IMR-90 (cell line): Measurements from ENCODE around the gene UST. TPM values are rescaled to one million over a fixed set of nuclear protein-coding genes. Genes with fewer than 3 reads are reported as not detected.

ENCODE experiments used
- ATAC-seq: fragments of 200-7000 bp; cut with Tn5 transposase; 2 replicates; pipeline ENCODE4 v1.9.1; 2020; ENCODE audit warnings: low read depth, mild to moderate bottlenecking, moderate library complexity
- BruUV-seq: library from RNA; stranded (reverse); fragments of 400-500 nt; replicated peaks from 2 replicates; lab custom pipeline; 2021; lab: Mats Ljungman, UMichigan
- CTCF ChIA-PET: fragments of 300-600 bp; formaldehyde crosslinking; extraction: SDS; loops from one replicate; lab custom pipeline; 2021; ENCODE audit warnings: antibody characterized with exemption; lab: Yijun Ruan, JAX
- POLR2A ChIA-PET: fragments of 300-600 bp; sonication (Branson Sonifier 250); formaldehyde crosslinking; loops from one replicate; lab custom pipeline; 2022; ENCODE audit warnings: antibody characterized with exemption; ENCODE audit not compliant: unreplicated experiment; lab: Charles Lee
- DNase-seq: peaks from one replicate; pipeline ENCODE4 v3.0.0; 2013
- H2AFZ ChIP-seq: replicated peaks from 2 replicates; pipeline ENCODE3; 2013; ENCODE audit warnings: low read length, mild to moderate bottlenecking; ENCODE audit not compliant: poor library complexity
- H2AK5ac ChIP-seq: 2 replicates; pipeline ENCODE4 v1.6.1; 2013; ENCODE audit warnings: low read depth, low read length, inconsistent platforms
- H2AK9ac ChIP-seq: replicated peaks from 2 replicates; pipeline ENCODE3; 2013; ENCODE audit warnings: mild to moderate bottlenecking, low read depth, low read length, moderate library complexity; ENCODE audit not compliant: poor library complexity
- H2BK120ac ChIP-seq: 2 replicates; pipeline ENCODE4 v1.6.1; 2013; ENCODE audit warnings: low read depth, low read length, inconsistent platforms
- H2BK15ac ChIP-seq: 3 replicates; pipeline ENCODE4 v1.6.1; 2013; ENCODE audit warnings: low read depth, low read length, inconsistent platforms
- H2BK20ac ChIP-seq: 2 replicates; pipeline ENCODE4 v1.6.1; 2013; ENCODE audit warnings: low read depth, mild to moderate bottlenecking, inconsistent platforms, low read length, moderate library complexity
- H2BK5ac ChIP-seq: 2 replicates; pipeline ENCODE4 v1.6.1; 2013; ENCODE audit warnings: mild to moderate bottlenecking, low read depth, low read length, inconsistent platforms; ENCODE audit not compliant: poor library complexity, severe bottlenecking
- H3K14ac ChIP-seq: replicated peaks from 2 replicates; pipeline ENCODE4 v1.6.1; 2013; ENCODE audit warnings: low read depth, low read length, inconsistent platforms
- H3K18ac ChIP-seq: 2 replicates; pipeline ENCODE4 v1.6.1; 2013; ENCODE audit warnings: low read depth, low read length, control low read depth
- H3K23ac ChIP-seq: 2 replicates; pipeline ENCODE4 v1.6.1; 2013; ENCODE audit warnings: low read depth, low read length, inconsistent platforms
- H3K27ac ChIP-seq: 2 replicates; pipeline ENCODE4 v1.5.1; 2013; ENCODE audit warnings: mild to moderate bottlenecking, control low read depth, low read length; ENCODE audit not compliant: insufficient read depth
- H3K27me3 ChIP-seq: 2 replicates; pipeline ENCODE4 v1.6.1; 2013; ENCODE audit warnings: low read length; ENCODE audit not compliant: control insufficient read depth, insufficient read depth
- H3K36me3 ChIP-seq: 2 replicates; pipeline ENCODE4 v1.6.1; 2013; ENCODE audit warnings: low read length, mixed read lengths; ENCODE audit not compliant: control insufficient read depth, insufficient read depth
- H3K4ac ChIP-seq: 2 replicates; pipeline ENCODE4 v1.6.1; 2013; ENCODE audit warnings: low read depth, low read length, inconsistent platforms
- H3K4me1 ChIP-seq: 2 replicates; pipeline ENCODE4 v1.6.1; 2013; ENCODE audit warnings: low read length, mixed read lengths; ENCODE audit not compliant: control insufficient read depth, insufficient read depth
- H3K4me2 ChIP-seq: 2 replicates; pipeline ENCODE4 v1.6.1; 2013; ENCODE audit warnings: low read depth, mild to moderate bottlenecking, control low read depth, low read length, moderate library complexity
- H3K4me3 ChIP-seq: 2 replicates; pipeline ENCODE4 v1.5.1; 2013; ENCODE audit warnings: low read depth, mild to moderate bottlenecking, control low read depth, low read length, moderate library complexity; ENCODE audit not compliant: insufficient read depth
- H3K56ac ChIP-seq: 2 replicates; pipeline ENCODE4 v1.6.1; 2013; ENCODE audit warnings: low read length, inconsistent platforms; ENCODE audit not compliant: insufficient read depth; ENCODE audit errors: extremely low read depth
- H3K79me1 ChIP-seq, 2 experiments: 2 replicates each; pipeline ENCODE4 v1.6.1; 2013; ENCODE audit warnings: low read length in 2 of 2, inconsistent platforms in 1 of 2, low read depth in 1 of 2
- H3K9ac ChIP-seq: 2 replicates; pipeline ENCODE4 v1.6.1; 2013; ENCODE audit warnings: low read depth, low read length, control low read depth
- H3K9me1 ChIP-seq: 2 replicates; pipeline ENCODE4 v1.6.1; 2013; ENCODE audit warnings: low read length, inconsistent platforms; ENCODE audit not compliant: insufficient read depth
- H3K9me3 ChIP-seq: 2 replicates; pipeline ENCODE4 v1.6.1; 2013; ENCODE audit warnings: low read length; ENCODE audit not compliant: control insufficient read depth, insufficient read depth
- H4K20me1 ChIP-seq: 2 replicates; pipeline ENCODE4 v1.6.1; 2013; ENCODE audit warnings: low read length, inconsistent platforms; ENCODE audit not compliant: insufficient read depth
- H4K5ac ChIP-seq: 2 replicates; pipeline ENCODE4 v1.6.1; 2013; ENCODE audit warnings: mild to moderate bottlenecking, low read depth, low read length, control low read depth
- H4K8ac ChIP-seq, 2 experiments: 2 replicates each; pipeline ENCODE4 v1.6.1; 2013; ENCODE audit warnings: low read depth in 2 of 2, low read length in 2 of 2, control low read depth in 1 of 2, inconsistent platforms in 1 of 2
- H4K91ac ChIP-seq: 2 replicates; pipeline ENCODE4 v1.6.1; 2013; ENCODE audit warnings: low read depth, low read length, inconsistent platforms; ENCODE audit not compliant: insufficient read depth
- BHLHE40 ChIP-seq: fragments of 150-350 bp; IDR thresholded peaks from 2 replicates; pipeline ENCODE4 v1.6.1; 2016; ENCODE audit warnings: mild to moderate bottlenecking, low read depth, low read length
- CEBPB ChIP-seq: IDR thresholded peaks from 2 replicates; pipeline ENCODE4 v1.6.1; 2012; ENCODE audit warnings: low read depth, low read length, improper control_type of control experiment
- CHD1 ChIP-seq: IDR thresholded peaks from 2 replicates; pipeline ENCODE4 v1.6.1; 2012; ENCODE audit warnings: low read depth, low read length, improper control_type of control experiment
- CTCF ChIP-seq: conservative IDR thresholded peaks from 2 replicates; pipeline ENCODE4 v1.5.1; 2012; ENCODE audit warnings: mild to moderate bottlenecking, low read depth, low read length, improper control_type of control experiment
- FOS ChIP-seq: fragments of 150-350 bp; IDR thresholded peaks from 2 replicates; pipeline ENCODE4 v1.6.1; 2016; ENCODE audit warnings: low read depth, low read length
- MAFK ChIP-seq: IDR thresholded peaks from 2 replicates; pipeline ENCODE4 v1.6.1; 2012; ENCODE audit warnings: low read depth, low read length, improper control_type of control experiment
- MAZ ChIP-seq: IDR thresholded peaks from 2 replicates; pipeline ENCODE4 v1.6.1; 2012; ENCODE audit warnings: low read depth, mild to moderate bottlenecking, low read length, improper control_type of control experiment, moderate library complexity, borderline replicate concordance
- MXI1 ChIP-seq: IDR thresholded peaks from 2 replicates; pipeline ENCODE4 v1.6.1; 2012; ENCODE audit warnings: low read depth, mild to moderate bottlenecking, low read length, moderate library complexity, borderline replicate concordance
- NFE2L2 ChIP-seq: fragments of 150-350 bp; IDR thresholded peaks from 2 replicates; pipeline ENCODE4 v1.6.1; 2016; ENCODE audit warnings: low read depth, mild to moderate bottlenecking, low read length
- POLR2A ChIP-seq: IDR thresholded peaks from 2 replicates; pipeline ENCODE4 v1.6.1; 2012; ENCODE audit warnings: mild to moderate bottlenecking, low read depth, low read length
- RAD21 ChIP-seq: IDR thresholded peaks from 2 replicates; pipeline ENCODE4 v1.6.1; 2012; ENCODE audit warnings: low read length, improper control_type of control experiment
- RCOR1 ChIP-seq: IDR thresholded peaks from 2 replicates; pipeline ENCODE4 v1.6.1; 2012; ENCODE audit warnings: mild to moderate bottlenecking, low read length, improper control_type of control experiment; ENCODE audit not compliant: insufficient replicate concordance
- RFX5 ChIP-seq: IDR thresholded peaks from 2 replicates; pipeline ENCODE4 v1.8.0; 2012; ENCODE audit warnings: low read depth, mild to moderate bottlenecking, low read length, moderate library complexity
- SMC3 ChIP-seq: fragments of 150-350 bp; IDR thresholded peaks from 2 replicates; pipeline ENCODE4 v1.6.1; 2016; ENCODE audit warnings: low read depth, mild to moderate bottlenecking, antibody characterized with exemption, low read length, moderate library complexity
- USF2 ChIP-seq: fragments of 150-350 bp; IDR thresholded peaks from 2 replicates; pipeline ENCODE4 v1.6.1; 2017; ENCODE audit warnings: mild to moderate bottlenecking, antibody characterized with exemption, low read length, low read depth
- WGBS, 2 experiments: methylation state at CpG; one replicate each; pipeline versions ENCODE4 v1.1.5 to v1.1.7; 2013; ENCODE audit warnings: missing lambda C conversion rate in 2 of 2; ENCODE audit not compliant: insufficient read length in 1 of 2; ENCODE audit errors: extremely low coverage in 2 of 2; 5-methylcytosine and 5-hydroxymethylcytosine counted together
- dilution Hi-C: fragments of 300-500 bp; cut with HindIII; formaldehyde crosslinking; loops from one replicate; pipeline ENCODE4 v1.14.3; 2018; ENCODE audit warnings: low sequenced_read_pairs; ENCODE audit not compliant: unreplicated experiment
- in situ Hi-C: fragments of 300-500 bp; cut with MboI; formaldehyde crosslinking; loops from 3 replicates; pipeline ENCODE4 v1.14.3; 2019; ENCODE audit warnings: low sequenced_read_pairs, inconsistent platforms, mixed read lengths
- intact Hi-C: fragments of 100-400 bp; cut with micrococcal nuclease; formaldehyde crosslinking; loops from 2 replicates; pipeline ENCODE4 v1.10.0; 2022
- polyA plus RNA-seq, 3 experiments: library from polyadenylated mRNA; depleted of rRNA; stranded (reverse); fragments of >200 nt; gene quantifications; 2 replicates each; pipeline ENCODE4 v1.2.3, GENCODE V29; 2012; ENCODE audit warnings: low replicate concordance in 1 of 3
- total RNA-seq: library from RNA; depleted of rRNA; stranded (reverse); fragments of >200 nt; gene quantifications from 2 replicates; pipeline ENCODE4 v1.2.3, GENCODE V29; 2012
- TF ChIP-seq, protein P1 (sequence below): fragments of 150-350 bp; IDR thresholded peaks from 2 replicates; pipeline ENCODE4 v1.6.1; 2016; ENCODE audit warnings: low read depth, mild to moderate bottlenecking, low read length, moderate library complexity, borderline replicate concordance

UST gene
- total and polyA plus RNA-seq, 2 of the 4 experiments (the other 2 are of a cell fraction) = 7.7 to 13.8 TPM

DNA sequence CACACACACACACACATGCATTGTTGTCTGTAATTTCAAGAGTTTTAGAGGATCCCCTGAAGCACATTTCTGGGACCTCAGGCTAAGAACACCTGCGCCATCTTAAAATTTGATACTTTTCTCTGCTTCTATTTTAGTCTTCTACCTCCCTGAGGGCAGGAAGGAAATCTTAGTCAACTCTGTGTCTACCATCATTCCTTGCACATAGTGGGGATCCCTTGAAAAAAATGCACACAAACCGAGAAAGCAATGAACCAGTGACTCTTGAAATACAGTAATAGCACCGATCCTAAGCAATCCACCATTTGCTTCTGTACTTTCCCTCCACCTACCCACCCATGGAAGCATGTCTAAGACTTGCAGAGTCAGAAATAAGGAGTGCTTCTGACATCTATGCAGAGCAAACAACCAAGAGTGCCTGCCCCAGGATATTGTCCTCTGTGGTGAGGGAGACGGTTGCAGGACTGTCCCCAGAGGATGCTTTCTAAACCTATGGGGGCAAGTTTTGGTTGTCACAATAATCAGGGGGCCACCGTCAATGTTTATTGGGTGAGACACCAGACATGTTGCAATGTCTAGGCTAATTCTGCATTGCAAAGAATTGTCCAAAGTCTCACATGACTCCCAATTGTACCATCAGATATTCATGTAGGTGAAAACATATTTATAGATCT, 362.7 kb downstream of the UST start:
- in situ Hi-C loops = no loop called here
- H3K23ac ChIP-seq = no peak overlapping the region
- no TSS peak for BruUV-seq
- H4K5ac ChIP-seq = no peak overlapping the region
- no peak overlapping the region for H3K4me2 ChIP-seq
- H2BK15ac ChIP-seq = no peak overlapping the region
- no peak overlapping the region for H3K4ac ChIP-seq
- no CpG with 5 or more reads among the region's 5 CpGs for whole genome bisulfite sequencing, 2 experiments
- ChIA-PET CTCF (no interaction called here), POLR2A (no interaction called here)
- no peaks in the 10 kb centered on the region for H3K9me1 ChIP-seq
- H2BK5ac ChIP-seq = no peak overlapping the region
- H3K18ac ChIP-seq = no peak overlapping the region
- no peak overlapping the region for H4K8ac ChIP-seq
- TF ChIP-seq, protein P1, sequence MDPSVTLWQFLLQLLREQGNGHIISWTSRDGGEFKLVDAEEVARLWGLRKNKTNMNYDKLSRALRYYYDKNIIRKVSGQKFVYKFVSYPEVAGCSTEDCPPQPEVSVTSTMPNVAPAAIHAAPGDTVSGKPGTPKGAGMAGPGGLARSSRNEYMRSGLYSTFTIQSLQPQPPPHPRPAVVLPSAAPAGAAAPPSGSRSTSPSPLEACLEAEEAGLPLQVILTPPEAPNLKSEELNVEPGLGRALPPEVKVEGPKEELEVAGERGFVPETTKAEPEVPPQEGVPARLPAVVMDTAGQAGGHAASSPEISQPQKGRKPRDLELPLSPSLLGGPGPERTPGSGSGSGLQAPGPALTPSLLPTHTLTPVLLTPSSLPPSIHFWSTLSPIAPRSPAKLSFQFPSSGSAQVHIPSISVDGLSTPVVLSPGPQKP = no peak
- TF ChIP-seq SMC3 = no peak
- no peak for TF ChIP-seq USF2
- no peak for TF ChIP-seq RCOR1
- no peak for TF ChIP-seq BHLHE40
- no peak for TF ChIP-seq NFE2L2
- TF ChIP-seq RAD21 = no peak
- TF ChIP-seq CHD1 = no peak
- no peak for TF ChIP-seq MXI1
- no peak for TF ChIP-seq CEBPB
- no peak for TF ChIP-seq FOS
- TF ChIP-seq MAFK = no peak
- no peak for TF ChIP-seq POLR2A
- TF ChIP-seq CTCF = no peak
- TF ChIP-seq MAZ = no peak
- no peak for TF ChIP-seq RFX5
- H4K20me1 ChIP-seq = no peaks in the 10 kb centered on the region
- DNase-seq = no peak
- no peak overlapping the region for H2AFZ ChIP-seq
- no peak overlapping the region for H3K14ac ChIP-seq
- ATAC-seq = no peak
- peaks cover 5% of the 10 kb centered on the region for H3K9me3 ChIP-seq
- H2AK5ac ChIP-seq = no peak overlapping the region
- no peak overlapping the region for H2BK120ac ChIP-seq
- H3K79me1 ChIP-seq = no peaks in the 10 kb centered on the region
- no peak overlapping the region for H4K91ac ChIP-seq
- no peak overlapping the region for H3K4me3 ChIP-seq
- dilution Hi-C loops = no loop called here
- H3K36me3 ChIP-seq = no peaks in the 10 kb centered on the region
- H2AK9ac ChIP-seq = no peak overlapping the region
- H3K4me1 ChIP-seq = no peaks in the 10 kb centered on the region
- H3K27me3 ChIP-seq = peaks cover 21% of the 10 kb centered on the region
- no peak overlapping the region for H3K56ac ChIP-seq
- H2BK20ac ChIP-seq = no peak overlapping the region
- intact Hi-C loops = no loop called here
- H3K27ac ChIP-seq = no peak overlapping the region
- no peak overlapping the region for H3K9ac ChIP-seq
